ENCODE measurements around the gene FBXW5. TPM values are rescaled to one million over a fixed set of nuclear protein-coding genes. Genes with fewer than 3 reads are reported as not detected.
A peak's percentile ranks its signal among the peaks of the same experiment; 100 is the strongest.

Gene FBXW5
- total RNA-seq, 2 donors from 2014 or later = 64.2 to 76.5 TPM

DNA sequence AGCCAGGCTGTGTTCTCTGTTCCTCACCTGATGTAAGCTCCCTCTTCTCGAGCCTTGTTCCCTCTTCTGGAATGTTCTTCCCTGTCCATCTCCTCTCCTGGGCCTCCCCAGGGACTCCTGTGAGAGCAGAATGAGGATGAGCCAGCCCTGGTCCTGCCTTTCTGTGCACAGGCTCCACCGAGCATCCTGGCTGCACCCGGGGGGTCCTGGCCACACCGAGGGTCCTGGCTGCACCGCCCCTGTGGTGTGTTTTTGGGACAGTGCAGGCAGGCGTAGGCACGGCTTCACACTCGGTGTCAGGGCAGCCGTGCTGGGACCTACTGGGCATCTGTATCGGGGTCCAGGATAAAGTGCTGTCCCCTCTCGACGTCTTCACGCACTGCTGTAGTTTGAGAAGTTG lies 17.8 kb downstream of the FBXW5 start:
- no peaks in the 10 kb centered on the region for H3K9me3 ChIP-seq (ENCODE audit: control insufficient read depth, low read length)
- no peak for TF ChIP-seq CTCF (conservative IDR thresholded peaks at IDR 0.05)
- H3K4me3 Mint-ChIP-seq = no peak overlapping the region
- no peak overlapping the region for H3K4me3 ChIP-seq (ENCODE audit: low read length)
- peaks cover 38% of the 10 kb centered on the region for H3K36me3 Mint-ChIP-seq (ENCODE audit: low read depth)
- no peak for DNase-seq
- no peak overlapping the region for H3K9ac ChIP-seq (ENCODE audit: extremely low read depth, low read length, poor library complexity, severe bottlenecking)
- no peak overlapping the region for H3K27ac Mint-ChIP-seq
- no peak overlapping the region for H3K27ac ChIP-seq (ENCODE audit: low read depth, low read length)
- H3K4me1 ChIP-seq (ENCODE audit: control insufficient read depth, insufficient read depth, low read length) = no peaks in the 10 kb centered on the region
- WGBS, 2 experiments (ENCODE audit: insufficient coverage in 1 of 2, insufficient read length in 1 of 2) = 92 to 96% methylated on average over 13 of the region's 13 CpGs
- no peaks in the 10 kb centered on the region for H3K27me3 Mint-ChIP-seq (ENCODE audit: insufficient read depth)
- peaks cover 51% of the 10 kb centered on the region for H3K36me3 ChIP-seq (ENCODE audit: control insufficient read depth, insufficient read depth, low read length)
- no peaks in the 10 kb centered on the region for H3K27me3 ChIP-seq (ENCODE audit: control insufficient read depth, insufficient read depth, low read length, poor library complexity, severe bottlenecking)
- no peaks in the 10 kb centered on the region for H3K4me1 Mint-ChIP-seq
- H3K9me3 Mint-ChIP-seq = no peaks in the 10 kb centered on the region

- no peak for DNase-seq
- Histone ChIP-seq H3K9me3 (ENCODE audit: control insufficient read depth, low read length) (no peaks in the 10 kb centered on the region), H3K27ac (ENCODE audit: low read depth, low read length) (no peak overlapping the region), H3K4me1 (ENCODE audit: control insufficient read depth, insufficient read depth, low read length) (no peaks in the 10 kb centered on the region), H3K27me3 (ENCODE audit: control insufficient read depth, insufficient read depth, low read length, poor library complexity, severe bottlenecking) (no peaks in the 10 kb centered on the region), H3K4me3 (ENCODE audit: low read length) (no peak overlapping the region), H3K36me3 (ENCODE audit: control insufficient read depth, insufficient read depth, low read length) (peaks cover 46% of the 10 kb centered on the region), H3K9ac (ENCODE audit: extremely low read depth, low read length, poor library complexity, severe bottlenecking) (no peak overlapping the region)
- 91 to 93% methylated on average over 7 to 9 of the region's 9 CpGs for WGBS, 2 experiments (ENCODE audit: insufficient coverage in 1 of 2, insufficient read length in 1 of 2)
- Mint-ChIP-seq H3K27me3 (ENCODE audit: insufficient read depth) (no peaks in the 10 kb centered on the region), H3K4me1 (no peaks in the 10 kb centered on the region), H3K9me3 (no peaks in the 10 kb centered on the region), H3K36me3 (ENCODE audit: low read depth) (peaks cover 35% of the 10 kb centered on the region), H3K4me3 (no peak overlapping the region), H3K27ac (no peak overlapping the region)
- peak; percentile 2 for TF ChIP-seq CTCF (conservative IDR thresholded peaks at IDR 0.05)
These were observed 18.3 kb downstream of the FBXW5 start for GRCh38 chr9:136926154-136926704.

GRCh38 chr9:136925414-136926153 lies 19.0 kb downstream of the FBXW5 start:
- no peaks in the 10 kb centered on the region for H3K4me1 ChIP-seq (ENCODE audit: control insufficient read depth, insufficient read depth, low read length)
- H3K9ac ChIP-seq (ENCODE audit: extremely low read depth, low read length, poor library complexity, severe bottlenecking) = no peak overlapping the region
- peaks cover 46% of the 10 kb centered on the region for H3K36me3 ChIP-seq (ENCODE audit: control insufficient read depth, insufficient read depth, low read length)
- Mint-ChIP-seq H3K4me1 (no peaks in the 10 kb centered on the region), H3K9me3 (no peaks in the 10 kb centered on the region), H3K36me3 (ENCODE audit: low read depth) (peaks cover 38% of the 10 kb centered on the region), H3K4me3 (no peak overlapping the region), H3K27me3 (ENCODE audit: insufficient read depth) (no peaks in the 10 kb centered on the region), H3K27ac (no peak overlapping the region)
- WGBS, 2 experiments (ENCODE audit: insufficient coverage in 1 of 2, insufficient read length in 1 of 2) = 93 to 94% methylated on average over 26 to 33 of the region's 33 CpGs
- no peak overlapping the region for H3K4me3 ChIP-seq (ENCODE audit: low read length)
- peak; percentile 50 for TF ChIP-seq CTCF (conservative IDR thresholded peaks at IDR 0.05)
- no peaks in the 10 kb centered on the region for H3K9me3 ChIP-seq (ENCODE audit: control insufficient read depth, low read length)
- H3K27ac ChIP-seq (ENCODE audit: low read depth, low read length) = no peak overlapping the region
- no peaks in the 10 kb centered on the region for H3K27me3 ChIP-seq (ENCODE audit: control insufficient read depth, insufficient read depth, low read length, poor library complexity, severe bottlenecking)
- DNase-seq = no peak
